ENCODE measurements around the gene NEK6.
A peak's percentile ranks its signal among the peaks of the same experiment; 100 is the strongest.

Gene NEK6

DNA sequence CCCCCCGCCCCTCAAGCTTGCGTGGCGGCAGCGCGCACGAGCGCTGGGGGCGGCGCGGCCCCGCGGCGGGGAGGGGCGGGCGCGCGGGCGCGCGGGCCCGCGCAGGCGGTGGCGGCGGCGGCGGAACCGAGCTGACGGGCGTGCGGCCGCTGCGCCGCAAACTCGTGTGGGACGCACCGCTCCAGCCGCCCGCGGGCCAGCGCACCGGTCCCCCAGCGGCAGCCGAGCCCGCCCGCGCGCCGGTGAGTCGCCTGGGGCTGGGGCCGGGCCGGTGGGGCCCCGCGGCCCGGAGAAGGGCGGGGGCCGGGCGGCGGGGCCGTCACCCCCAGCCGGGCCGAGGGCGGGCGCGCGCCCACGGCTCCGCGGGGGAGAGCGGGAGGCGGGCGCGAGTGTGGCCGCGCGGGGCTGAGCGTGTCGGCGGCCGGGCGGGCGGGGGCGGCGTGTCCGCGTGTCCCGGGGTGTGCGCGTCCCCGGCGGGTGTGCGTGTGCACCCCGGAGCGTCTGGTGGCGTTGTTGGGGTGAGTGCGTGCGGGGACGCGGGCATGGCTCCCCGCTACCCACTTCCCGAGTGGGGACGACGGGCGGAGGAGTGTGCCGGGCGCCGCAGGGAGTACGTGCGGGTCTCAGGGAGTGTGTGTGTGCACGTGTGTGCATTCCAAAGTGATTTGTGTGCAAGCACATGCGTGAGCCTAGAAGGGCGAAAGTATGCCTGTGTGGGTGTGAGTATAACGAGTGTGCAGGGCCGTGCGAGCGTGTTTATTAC, at the start of gene NEK6:
NEK6 (plus strand) TSS at position 106 of the 763 bp plus-strand sequence. CDS start 44,016 bp downstream, outside the sequence.
- DNase-seq (ENCODE audit: low read depth), result no peak

GRCh38 chr9:124208571-124208970, 49.2 kb upstream of the NEK6 start:
- no peak for DNase-seq (ENCODE audit: low read depth)

GRCh38 chr9:124209279-124209678, 48.5 kb upstream of the NEK6 start:
- no peak for DNase-seq (ENCODE audit: low read depth)

GRCh38 chr9:124209774-124210173, 48.0 kb upstream of the NEK6 start:
- DNase-seq (ENCODE audit: low read depth), result no peak

DNA sequence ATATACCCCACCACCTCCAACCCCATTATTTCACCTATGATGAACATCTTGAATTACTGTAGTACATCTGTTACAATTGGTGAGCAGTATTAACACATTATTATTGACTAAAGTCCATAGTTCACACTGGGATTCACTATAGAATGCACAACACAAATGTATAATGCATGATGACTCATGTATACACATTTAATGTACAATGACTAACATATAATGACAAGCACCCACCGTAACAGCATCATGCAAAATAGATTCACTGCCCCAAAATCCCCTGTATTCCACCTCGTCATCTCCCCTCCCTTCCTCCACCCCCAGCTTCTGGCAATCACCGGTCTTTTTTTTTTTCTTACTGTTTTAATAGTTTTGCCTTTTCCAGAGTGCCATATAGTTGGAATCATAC, 47.1 kb upstream of the NEK6 start:
- no peak for DNase-seq (ENCODE audit: low read depth)

DNA sequence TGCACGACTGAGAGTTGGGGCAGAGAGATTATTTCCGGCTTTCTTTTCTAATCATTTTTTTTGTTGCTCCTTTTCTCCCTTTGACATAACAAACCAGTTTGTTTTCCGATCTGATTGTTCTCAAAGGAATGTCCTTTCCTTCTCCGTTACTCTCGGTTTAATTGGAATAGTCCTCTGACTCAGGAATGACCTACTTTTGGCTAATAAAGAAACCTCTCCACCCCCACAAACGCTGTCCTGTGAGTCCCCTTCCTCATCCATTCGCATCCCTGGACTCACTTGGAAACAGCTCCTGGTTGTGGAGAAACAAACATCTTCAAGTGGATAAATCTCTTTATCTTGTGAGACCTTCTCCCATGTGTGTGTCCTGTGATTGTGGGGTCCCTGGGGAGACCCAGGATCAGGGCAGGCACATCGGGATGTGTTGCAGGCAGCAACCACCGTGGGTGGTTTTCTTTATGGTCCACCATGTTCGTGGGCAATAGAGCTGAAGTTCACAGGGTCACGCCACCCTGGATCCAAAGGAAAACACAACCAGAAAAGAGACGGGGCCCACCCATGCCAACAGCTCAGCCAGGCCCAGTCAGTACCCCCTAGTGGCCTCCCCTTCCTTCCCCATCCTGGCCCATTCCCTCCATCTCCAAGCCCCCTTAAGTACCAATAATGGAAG, 45.2 kb upstream of the NEK6 start:
- DNase-seq (ENCODE audit: low read depth), result peak; percentile 51

- DNase-seq (ENCODE audit: low read depth), result no peak
Measured at GRCh38 chr9:124213396-124213795, 44.4 kb upstream of the NEK6 start.

- DNase-seq (ENCODE audit: low read depth), result no peak
Measured at GRCh38 chr9:124214116-124214515, 43.6 kb upstream of the NEK6 start.

- no peak for DNase-seq (ENCODE audit: low read depth)
Measured at GRCh38 chr9:124214596-124215367, 43.0 kb upstream of the NEK6 start.

GRCh38 chr9:124215368-124215910, 42.3 kb upstream of the NEK6 start:
- DNase-seq (ENCODE audit: low read depth), result no peak

GRCh38 chr9:124215956-124216355, 41.8 kb upstream of the NEK6 start:
- DNase-seq (ENCODE audit: low read depth), result no peak

DNA sequence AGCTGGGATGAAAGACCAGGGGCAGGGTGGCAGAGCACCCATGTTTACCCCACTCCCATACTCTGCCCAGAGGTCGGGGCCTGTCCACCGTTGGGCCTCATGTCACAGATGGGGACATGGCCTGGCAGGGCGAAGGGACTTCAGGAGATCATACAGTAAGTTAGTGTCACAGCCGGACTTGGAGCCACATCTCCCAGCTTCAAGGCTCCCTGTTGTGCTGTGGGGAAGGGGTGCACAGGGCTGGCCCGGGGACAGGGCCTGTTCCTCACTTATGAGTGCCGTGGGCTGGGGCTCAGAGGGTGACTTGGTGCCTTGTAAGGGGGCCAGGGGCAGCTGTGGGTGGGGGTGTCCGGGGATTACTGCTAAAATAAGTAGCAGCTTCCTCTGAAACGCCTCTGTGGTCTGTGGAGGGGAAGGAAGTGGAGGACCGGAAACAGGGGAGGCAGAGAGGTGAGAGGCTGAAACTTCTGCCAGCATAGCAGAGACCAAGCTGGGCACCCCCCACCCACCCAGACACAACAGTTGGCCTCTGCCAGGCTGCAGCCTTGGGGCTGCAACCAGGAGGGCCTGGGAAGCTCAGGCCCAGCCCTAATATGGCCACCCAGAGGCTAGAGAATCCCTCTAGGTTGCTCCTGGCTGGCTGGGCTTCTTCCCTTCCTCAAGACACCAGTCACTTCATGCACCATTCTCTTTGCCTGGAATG, 41.1 kb upstream of the NEK6 start:
- DNase-seq (ENCODE audit: low read depth), result no peak

- no peak for DNase-seq (ENCODE audit: low read depth)
Measured at GRCh38 chr9:124217836-124218437, 39.8 kb upstream of the NEK6 start.

GRCh38 chr9:124218438-124218982, 39.2 kb upstream of the NEK6 start:
- no peak for DNase-seq (ENCODE audit: low read depth)

- DNase-seq (ENCODE audit: low read depth), result no peak
Measured at GRCh38 chr9:124218987-124219461, 38.7 kb upstream of the NEK6 start.

DNA sequence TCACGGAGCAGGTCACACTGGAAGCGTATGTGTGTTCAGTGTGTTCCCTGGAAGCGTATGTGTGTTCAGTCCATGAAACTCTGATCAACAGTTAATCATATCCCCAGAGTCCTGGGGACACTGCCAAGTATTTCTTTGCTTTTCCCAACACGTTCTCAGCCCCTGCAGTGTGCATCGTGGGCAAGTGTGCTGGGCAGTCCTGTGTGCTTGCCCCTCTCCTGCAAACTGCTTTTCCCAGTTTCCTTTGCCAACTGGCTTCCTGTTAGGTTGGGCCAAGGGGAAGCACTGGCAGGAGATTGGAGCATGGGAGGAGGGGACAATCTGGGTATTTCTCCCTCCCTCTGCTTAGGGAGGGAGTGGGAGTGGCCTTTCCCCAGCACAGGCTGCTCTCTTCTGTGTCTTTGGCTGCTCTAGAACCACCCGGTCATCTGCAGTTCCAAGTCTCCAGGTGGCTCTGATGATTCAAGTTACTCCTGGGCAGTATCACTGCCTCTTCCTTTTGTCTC, 36.8 kb upstream of the NEK6 start:
- DNase-seq (ENCODE audit: low read depth), result no peak

DNA sequence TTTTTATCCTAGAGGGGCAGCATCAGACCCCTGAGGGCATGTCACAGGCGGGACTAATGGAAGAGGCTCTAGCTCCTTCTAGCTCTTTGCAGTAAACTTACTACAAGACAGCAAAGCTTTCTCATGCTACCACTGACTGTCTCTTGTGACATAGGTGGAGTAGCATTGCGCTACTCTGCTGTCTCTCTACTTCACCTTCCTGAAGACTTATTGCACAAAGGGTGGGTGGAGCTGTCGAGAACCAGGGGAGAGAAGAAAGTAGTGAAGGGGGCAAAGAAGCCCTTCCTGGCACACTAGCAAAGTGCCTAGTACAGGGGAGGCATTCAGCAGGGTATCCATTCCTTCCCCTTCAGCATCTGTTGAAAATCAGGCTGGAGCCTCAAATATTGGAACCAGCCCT, 36.1 kb upstream of the NEK6 start:
- no peak for DNase-seq (ENCODE audit: low read depth)

- DNase-seq (ENCODE audit: low read depth), result no peak
Measured at GRCh38 chr9:124222109-124222508, 35.6 kb upstream of the NEK6 start.

- DNase-seq (ENCODE audit: low read depth), result no peak
Measured at GRCh38 chr9:124222918-124223720, 34.6 kb upstream of the NEK6 start.

DNA sequence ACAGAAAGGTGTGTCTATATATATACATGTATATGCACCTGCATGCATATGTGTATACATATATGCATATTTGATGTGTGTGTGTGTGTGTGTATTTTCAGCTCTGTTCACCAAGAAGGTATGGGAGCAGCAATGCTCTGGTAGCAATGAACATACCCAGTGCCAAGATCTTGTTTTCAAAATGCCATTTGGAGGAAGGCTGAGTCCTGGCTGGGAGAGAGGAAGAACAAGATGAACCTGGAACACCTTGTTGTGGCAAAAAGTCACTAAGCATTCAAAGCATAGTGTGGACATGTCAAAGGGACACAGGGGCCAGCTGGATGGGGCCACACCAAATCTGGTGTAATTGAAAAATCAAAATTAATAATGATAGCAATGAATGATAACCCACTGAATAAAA, 31.8 kb upstream of the NEK6 start:
- no peak for DNase-seq (ENCODE audit: low read depth)
